Sigmoid colon (tissue), 7 donors: ENCODE data around the gene MET. TPM values are rescaled to one million over a fixed set of nuclear protein-coding genes. Genes with fewer than 3 reads are reported as not detected.
A peak's percentile ranks its signal among the peaks of the same experiment; 100 is the strongest.
"Not testable (repeated sequence)": the region's sequence is repeated elsewhere in the genome, so short reads cannot be mapped to it uniquely, and the experiment has no call there.

Source experiments
- DNase-seq: peaks from one replicate; pipeline ENCODE4 v3.0.0-alpha.2; 2019
- H3K27ac ChIP-seq, 4 donors: fragments of 200-600 bp; sonication (generic); one replicate each; pipeline ENCODE4 v1.5.1; 2016 to 2019; ENCODE audit warnings: mild to moderate bottlenecking in 1 of 4
- H3K27me3 ChIP-seq, 3 donors: fragments of 200-600 bp; sonication (generic); one replicate each; pipeline ENCODE4 v1.5.1; 2019; ENCODE audit warnings: mild to moderate bottlenecking in 1 of 3
- H3K36me3 ChIP-seq, 4 donors: fragments of 200-600 bp; sonication (generic); one replicate each; pipeline ENCODE4 v1.5.1; 2016 to 2019
- H3K4me1 ChIP-seq, 4 donors: fragments of 200-600 bp; sonication (generic); one replicate each; pipeline ENCODE4 v1.5.1; 2017 to 2019
- H3K4me3 ChIP-seq, 4 donors: fragments of 200-600 bp; sonication (generic); one replicate each; pipeline ENCODE4 v1.5.1; 2017 to 2019; ENCODE audit warnings: mild to moderate bottlenecking in 2 of 4, moderate library complexity in 1 of 4
- H3K9me3 ChIP-seq, 4 donors: fragments of 200-600 bp in 3 of 4; sonication (generic) in 3 of 4; one replicate each; pipeline versions ENCODE4 v1.5.1 to v1.6.1; 2013 to 2019
- CTCF ChIP-seq, 4 experiments: fragments of 450-650 bp in 3 of 4; fragments of 200-600 bp in 1 of 4; IDR thresholded peaks; one replicate each; pipeline ENCODE4 v1.5.1; 2016 to 2019; ENCODE audit warnings: antibody characterized with exemption in 4 of 4, mild to moderate bottlenecking in 3 of 4, moderate library complexity in 2 of 4
- EP300 ChIP-seq, 4 donors: sonication (generic); formaldehyde crosslinking; IDR thresholded peaks; one replicate each; pipeline ENCODE4 v1.6.1; 2017; ENCODE audit warnings: antibody characterized with exemption in 4 of 4
- POLR2A ChIP-seq, 2 donors: fragments of 450-650 bp; IDR thresholded peaks; one replicate each; pipeline ENCODE4 v1.6.1; 2016; ENCODE audit warnings: antibody characterized with exemption in 2 of 2, mild to moderate bottlenecking in 2 of 2, moderate library complexity in 2 of 2
- POLR2AphosphoS5 ChIP-seq, 4 donors: sonication (generic); formaldehyde crosslinking; IDR thresholded peaks; one replicate each; pipeline ENCODE4 v1.6.1; 2017; ENCODE audit warnings: antibody characterized with exemption in 4 of 4
- WGBS, 2 donors: extraction: QIAGEN DNeasy Blood & Tissue Kit; methylation state at CpG; one replicate each; pipeline ENCODE4 v1.1.7; 2013; 5-methylcytosine and 5-hydroxymethylcytosine counted together
- intact Hi-C: fragments of 100-400 bp; cut with DNase I; formaldehyde crosslinking; loops from one replicate; pipeline ENCODE4 v1.15.1; 2023
- polyA plus RNA-seq, 3 donors: library from polyadenylated mRNA; stranded (reverse); fragments of 200-250 nt; gene quantifications; one replicate each; pipeline ENCODE4 v1.2.3, GENCODE V29; 2013
- total RNA-seq, 4 donors: library from RNA; depleted of rRNA; stranded (reverse); fragments of >200 nt; gene quantifications; one replicate each; pipeline ENCODE4 v1.1.0, GENCODE V29; 2016
- donor health status: healthy with polysubstance abuse.
- donor health status: Bipolar disorder and iron deficiency.
- donor health status: healthy.

The MET gene
- total and polyA plus RNA-seq, 7 donors: 1.2 to 21.6 (median 15.9) TPM

- TF ChIP-seq EP300 (IDR thresholded peaks at IDR 0.05) (no peak), POLR2AphosphoS5 (IDR thresholded peaks at IDR 0.05) (no peak), CTCF (IDR thresholded peaks at IDR 0.05) (no peak), POLR2A (IDR thresholded peaks at IDR 0.05) (no peak)
- Histone ChIP-seq H3K4me3 (no peak overlapping the region), H3K27me3 (no peaks in the 10 kb centered on the region), H3K4me1 (peaks cover 0 to 5% (median 0%) of the 10 kb centered on the region in 4 donors), H3K36me3 (no peaks in the 10 kb centered on the region), H3K9me3 (no peaks in the 10 kb centered on the region), H3K27ac (no peak overlapping the region)
- DNase-seq: no peak
- intact Hi-C loops: no loop called here
Observed at GRCh38 chr7:116713918-116714317, 41.9 kb downstream of the MET start.

- no peaks in the 10 kb centered on the region for H3K36me3 ChIP-seq
- no peak overlapping the region for H3K4me3 ChIP-seq
- intact Hi-C loops: no loop called here
- no peaks in the 10 kb centered on the region for H3K27me3 ChIP-seq
- no peak overlapping the region for H3K27ac ChIP-seq
- H3K9me3 ChIP-seq: no peaks in the 10 kb centered on the region
- DNase-seq: no peak
- peaks cover 0 to 5% (median 0%) of the 10 kb centered on the region in 4 donors for H3K4me1 ChIP-seq
- no peak for TF ChIP-seq POLR2AphosphoS5 (IDR thresholded peaks at IDR 0.05)
- TF ChIP-seq CTCF (IDR thresholded peaks at IDR 0.05): no peak
- no peak for TF ChIP-seq EP300 (IDR thresholded peaks at IDR 0.05)
- TF ChIP-seq POLR2A (IDR thresholded peaks at IDR 0.05): no peak
Observed at GRCh38 chr7:116715077-116715476, 43.1 kb downstream of the MET start.

GRCh38 chr7:116717137-116717536 lies 45.1 kb downstream of the MET start:
- Histone ChIP-seq H3K4me3 (no peak overlapping the region), H3K36me3 (no peaks in the 10 kb centered on the region), H3K4me1 (peaks cover 0 to 5% (median 0%) of the 10 kb centered on the region in 4 donors), H3K9me3 (no peaks in the 10 kb centered on the region), H3K27ac (peak overlapping the region in 1 of 4 donors; percentile 31), H3K27me3 (no peaks in the 10 kb centered on the region)
- TF ChIP-seq CTCF (IDR thresholded peaks at IDR 0.05) (no peak), POLR2A (IDR thresholded peaks at IDR 0.05) (no peak), POLR2AphosphoS5 (IDR thresholded peaks at IDR 0.05) (no peak), EP300 (IDR thresholded peaks at IDR 0.05) (no peak)
- WGBS, 2 donors: 53 to 61% methylated on average over 3 of the region's 3 CpGs
- DNase-seq: no peak
- intact Hi-C loops: no loop called here

- H3K27me3 ChIP-seq, H3K9me3 ChIP-seq, DNase-seq, H3K36me3 ChIP-seq, H3K27ac ChIP-seq, H3K4me3 ChIP-seq, H3K4me1 ChIP-seq, intact Hi-C loops: not testable (repeated sequence)
- 88 to 91% methylated on average over 31 of the region's 31 CpGs for WGBS, 2 donors
Observed at GRCh38 chr7:116723959-116724529, 52.0 kb downstream of the MET start.

- intact Hi-C loops: no loop called here
- WGBS, 2 donors: 91 to 92% methylated on average over 5 of the region's 5 CpGs
- TF ChIP-seq POLR2A (IDR thresholded peaks at IDR 0.05) (no peak), EP300 (IDR thresholded peaks at IDR 0.05) (no peak), CTCF (IDR thresholded peaks at IDR 0.05) (no peak), POLR2AphosphoS5 (IDR thresholded peaks at IDR 0.05) (no peak)
Observed at GRCh38 chr7:116724560-116725231, 52.7 kb downstream of the MET start.

More at GRCh38 chr7:116724560-116725231, 52.7 kb downstream of the MET start:
- no peaks in the 10 kb centered on the region for H3K36me3 ChIP-seq
- H3K4me3 ChIP-seq: no peak overlapping the region
- H3K27me3 ChIP-seq: no peaks in the 10 kb centered on the region
- H3K4me1 ChIP-seq: no peaks in the 10 kb centered on the region
- DNase-seq: no peak
- H3K27ac ChIP-seq: no peak overlapping the region
- H3K9me3 ChIP-seq: no peaks in the 10 kb centered on the region
